NCI-H82 treated with DMSO at 0.1 percent for 48 hours (cell line): ENCODE data around the gene TAS1R3.
A peak's percentile ranks its signal among the peaks of the same experiment; 100 is the strongest.

ENCODE experiments used
- DNase-seq: peaks from one replicate; lab custom pipeline; 2025; ENCODE audit not compliant: unreplicated experiment; lab: John Stamatoyannopoulos, UW

TAS1R3 gene

GRCh38 chr1:1351511-1352427 lies 20.7 kb downstream of the TAS1R3 start:
- no peak for DNase-seq

- DNase-seq = peak; percentile 26
These were observed 21.8 kb downstream of the TAS1R3 start for GRCh38 chr1:1352786-1353388.

GRCh38 chr1:1353389-1354151 lies 22.5 kb downstream of the TAS1R3 start:
- no peak for DNase-seq

GRCh38 chr1:1354271-1355247 lies 23.5 kb downstream of the TAS1R3 start:
- DNase-seq = no peak

- no peak for DNase-seq
These were observed 24.3 kb downstream of the TAS1R3 start for GRCh38 chr1:1355416-1355815.

GRCh38 chr1:1356166-1356795 lies 25.2 kb downstream of the TAS1R3 start:
- DNase-seq = no peak

- no peak for DNase-seq
These were observed 25.8 kb downstream of the TAS1R3 start for GRCh38 chr1:1356796-1357401.

GRCh38 chr1:1357871-1358432 lies 26.9 kb downstream of the TAS1R3 start:
- DNase-seq = no peak

GRCh38 chr1:1358433-1359271 lies 27.6 kb downstream of the TAS1R3 start, which contains the start of gene MXRA8:
Gene MXRA8, minus strand, starts transcription at chr1:1358555. Its CDS starts 51 bp downstream, at chr1:1358504.
- peak; percentile 90 for DNase-seq

- no peak for DNase-seq
These were observed 28.2 kb downstream of the TAS1R3 start for GRCh38 chr1:1359308-1359663.

GRCh38 chr1:1359664-1360468 lies 28.8 kb downstream of the TAS1R3 start:
- DNase-seq = no peak

- DNase-seq = no peak
These were observed 29.6 kb downstream of the TAS1R3 start for GRCh38 chr1:1360506-1361169.

- no peak for DNase-seq
These were observed 30.3 kb downstream of the TAS1R3 start for GRCh38 chr1:1361233-1361981.

GRCh38 chr1:1361982-1362423 lies 30.9 kb downstream of the TAS1R3 start:
- no peak for DNase-seq

GRCh38 chr1:1364266-1364665 lies 33.2 kb downstream of the TAS1R3 start:
- no peak for DNase-seq
